Panc1 (cell line): ENCODE results near the gene HSD3B2. TPM values are rescaled to one million over a fixed set of nuclear protein-coding genes. Genes with fewer than 3 reads are reported as not detected.

Source experiments
- ATAC-seq: fragments of 200-7000 bp; cut with Tn5 transposase; 2 replicates; pipeline ENCODE4 v1.9.1; 2020; ENCODE audit warnings: mild to moderate bottlenecking, moderate library complexity
- BruUV-seq: library from RNA; stranded (reverse); fragments of 400-500 nt; replicated peaks from 2 replicates; lab custom pipeline; 2021; lab: Mats Ljungman, UMichigan
- CTCF ChIA-PET: fragments of 300-600 bp; sonication (Branson Sonifier 250); formaldehyde crosslinking; loops from one replicate; lab custom pipeline; 2022; ENCODE audit warnings: antibody characterized with exemption; lab: Charles Lee
- POLR2A ChIA-PET: fragments of 300-600 bp; sonication (Branson Sonifier 250); formaldehyde crosslinking; loops from one replicate; lab custom pipeline; 2022; ENCODE audit warnings: antibody characterized with exemption; lab: Charles Lee
- DNase-seq: peaks from one replicate; pipeline ENCODE4 v3.0.0-alpha.2; 2010; ENCODE audit warnings: low read depth, low spot score
- H3K27ac ChIP-seq: 2 replicates; pipeline ENCODE4 v1.5.1; 2011; ENCODE audit warnings: mild to moderate bottlenecking, low read length, inconsistent platforms
- H3K27me3 ChIP-seq: fragments of 200-500 bp; sonication (Bioruptor generic); 2 replicates; pipeline ENCODE4 v1.6.0; 2014; ENCODE audit warnings: low read length, inconsistent platforms; ENCODE audit not compliant: control insufficient read depth, insufficient read depth
- H3K36me3 ChIP-seq: fragments of 200-500 bp; sonication (Bioruptor generic); 2 replicates; pipeline ENCODE4 v1.5.1; 2014; ENCODE audit warnings: inconsistent platforms, mild to moderate bottlenecking, low read length, moderate library complexity; ENCODE audit not compliant: control insufficient read depth, insufficient read depth
- H3K4me1 ChIP-seq: 2 replicates; pipeline ENCODE4 v1.5.1; 2011; ENCODE audit warnings: inconsistent platforms, mild to moderate bottlenecking, low read length, moderate library complexity; ENCODE audit not compliant: control insufficient read depth, insufficient read depth
- H3K4me3 ChIP-seq, 2 experiments: 2 replicates each; pipeline ENCODE4 v1.5.1; 2011 to 2012; ENCODE audit warnings: low read depth in 2 of 2, low read length in 2 of 2, mild to moderate bottlenecking in 2 of 2, inconsistent platforms in 1 of 2, moderate library complexity in 1 of 2
- H3K9me3 ChIP-seq: fragments of 200-500 bp; sonication (Bioruptor generic); 2 replicates; pipeline ENCODE4 v1.5.1; 2014; ENCODE audit warnings: low read depth, mild to moderate bottlenecking, inconsistent platforms, low read length, moderate library complexity; ENCODE audit not compliant: control insufficient read depth, insufficient read depth
- POLR2AphosphoS5 ChIP-seq: IDR thresholded peaks from 2 replicates; pipeline ENCODE4 v1.6.1; 2012; ENCODE audit warnings: mild to moderate bottlenecking, low read depth, low read length, moderate library complexity
- SIN3A ChIP-seq: IDR thresholded peaks from 2 replicates; pipeline ENCODE4 v1.6.1; 2012; ENCODE audit warnings: low read depth, mild to moderate bottlenecking, low read length, moderate library complexity, borderline replicate concordance; ENCODE audit not compliant: insufficient read depth
- TCF7L2 ChIP-seq: IDR thresholded peaks from 2 replicates; pipeline ENCODE4 v1.6.1; 2011; ENCODE audit warnings: mild to moderate bottlenecking, low read depth, low read length, inconsistent platforms
- in situ Hi-C: cut with HindIII; loops from 2 replicates; pipeline ENCODE4 v1.10.0; 2016; ENCODE audit warnings: low sequenced_read_pairs, low pct_unique_long_range_greater_than_20kb
- intact Hi-C: fragments of 100-400 bp; cut with micrococcal nuclease; formaldehyde crosslinking; loops from one replicate; pipeline ENCODE4 v1.10.0; 2022; ENCODE audit not compliant: unreplicated experiment
- total RNA-seq: library from RNA; stranded (reverse); gene quantifications from one replicate; pipeline ENCODE4 v1.2.1, GENCODE V29; 2021; ENCODE audit not compliant: unreplicated experiment
- TF ChIP-seq, protein P1 (sequence below), 2 experiments: IDR thresholded peaks; 2 replicates each; pipeline ENCODE4 v1.6.1; 2011 to 2012; ENCODE audit warnings: low read depth in 2 of 2, control low read depth in 1 of 2, low read length in 1 of 2, mild to moderate bottlenecking in 1 of 2, moderate library complexity in 1 of 2; ENCODE audit not compliant: insufficient read depth in 1 of 2
- TF ChIP-seq, protein P2 (sequence below): fragments of 450-650 bp; IDR thresholded peaks from 2 replicates; pipeline ENCODE4 v1.5.1; 2017; ENCODE audit warnings: mild to moderate bottlenecking

The HSD3B2 gene
- total RNA-seq, 1 experiment from 2014 or later = 1.2 TPM

DNA sequence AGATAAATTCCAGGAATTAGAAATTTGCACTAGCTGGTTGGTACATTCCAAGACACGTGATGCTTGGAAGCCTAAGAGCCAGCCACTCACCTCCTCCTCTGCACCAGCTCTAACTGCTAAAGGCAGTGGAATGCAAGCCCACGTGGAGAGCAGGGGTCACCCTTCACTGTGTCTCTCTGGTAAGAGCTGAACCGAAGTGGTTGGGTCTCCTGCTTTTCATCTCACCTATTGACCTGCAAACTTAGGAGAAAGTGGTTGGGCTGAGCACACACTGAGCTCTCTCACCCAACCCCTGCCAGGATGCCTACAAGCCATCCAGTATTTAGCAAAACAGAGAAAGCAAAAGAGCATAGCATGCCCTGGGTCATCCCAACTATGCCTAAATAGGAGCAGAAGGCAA, 27.1 kb upstream of the HSD3B2 start:
- Histone ChIP-seq H3K4me3 (no peak overlapping the region), H3K4me1 (no peaks in the 10 kb centered on the region), H3K27ac (no peak overlapping the region), H3K27me3 (no peaks in the 10 kb centered on the region), H3K9me3 (no peaks in the 10 kb centered on the region), H3K36me3 (no peaks in the 10 kb centered on the region)
- intact Hi-C loops = no loop called here
- BruUV-seq = no TSS peak
- DNase-seq (no peak), ATAC-seq (no peak)
- in situ Hi-C loops = no loop called here
- ChIA-PET POLR2A (no interaction called here), CTCF (no interaction called here)
- TF ChIP-seq, protein P1, sequence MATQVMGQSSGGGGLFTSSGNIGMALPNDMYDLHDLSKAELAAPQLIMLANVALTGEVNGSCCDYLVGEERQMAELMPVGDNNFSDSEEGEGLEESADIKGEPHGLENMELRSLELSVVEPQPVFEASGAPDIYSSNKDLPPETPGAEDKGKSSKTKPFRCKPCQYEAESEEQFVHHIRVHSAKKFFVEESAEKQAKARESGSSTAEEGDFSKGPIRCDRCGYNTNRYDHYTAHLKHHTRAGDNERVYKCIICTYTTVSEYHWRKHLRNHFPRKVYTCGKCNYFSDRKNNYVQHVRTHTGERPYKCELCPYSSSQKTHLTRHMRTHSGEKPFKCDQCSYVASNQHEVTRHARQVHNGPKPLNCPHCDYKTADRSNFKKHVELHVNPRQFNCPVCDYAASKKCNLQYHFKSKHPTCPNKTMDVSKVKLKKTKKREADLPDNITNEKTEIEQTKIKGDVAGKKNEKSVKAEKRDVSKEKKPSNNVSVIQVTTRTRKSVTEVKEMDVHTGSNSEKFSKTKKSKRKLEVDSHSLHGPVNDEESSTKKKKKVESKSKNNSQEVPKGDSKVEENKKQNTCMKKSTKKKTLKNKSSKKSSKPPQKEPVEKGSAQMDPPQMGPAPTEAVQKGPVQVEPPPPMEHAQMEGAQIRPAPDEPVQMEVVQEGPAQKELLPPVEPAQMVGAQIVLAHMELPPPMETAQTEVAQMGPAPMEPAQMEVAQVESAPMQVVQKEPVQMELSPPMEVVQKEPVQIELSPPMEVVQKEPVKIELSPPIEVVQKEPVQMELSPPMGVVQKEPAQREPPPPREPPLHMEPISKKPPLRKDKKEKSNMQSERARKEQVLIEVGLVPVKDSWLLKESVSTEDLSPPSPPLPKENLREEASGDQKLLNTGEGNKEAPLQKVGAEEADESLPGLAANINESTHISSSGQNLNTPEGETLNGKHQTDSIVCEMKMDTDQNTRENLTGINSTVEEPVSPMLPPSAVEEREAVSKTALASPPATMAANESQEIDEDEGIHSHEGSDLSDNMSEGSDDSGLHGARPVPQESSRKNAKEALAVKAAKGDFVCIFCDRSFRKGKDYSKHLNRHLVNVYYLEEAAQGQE (IDR thresholded peaks at IDR 0.05; ENCODE audit: insufficient read depth in 1 of 2, low read depth in 2 of 2, low read length in 1 of 2) = no peak
- TF ChIP-seq, protein P2, sequence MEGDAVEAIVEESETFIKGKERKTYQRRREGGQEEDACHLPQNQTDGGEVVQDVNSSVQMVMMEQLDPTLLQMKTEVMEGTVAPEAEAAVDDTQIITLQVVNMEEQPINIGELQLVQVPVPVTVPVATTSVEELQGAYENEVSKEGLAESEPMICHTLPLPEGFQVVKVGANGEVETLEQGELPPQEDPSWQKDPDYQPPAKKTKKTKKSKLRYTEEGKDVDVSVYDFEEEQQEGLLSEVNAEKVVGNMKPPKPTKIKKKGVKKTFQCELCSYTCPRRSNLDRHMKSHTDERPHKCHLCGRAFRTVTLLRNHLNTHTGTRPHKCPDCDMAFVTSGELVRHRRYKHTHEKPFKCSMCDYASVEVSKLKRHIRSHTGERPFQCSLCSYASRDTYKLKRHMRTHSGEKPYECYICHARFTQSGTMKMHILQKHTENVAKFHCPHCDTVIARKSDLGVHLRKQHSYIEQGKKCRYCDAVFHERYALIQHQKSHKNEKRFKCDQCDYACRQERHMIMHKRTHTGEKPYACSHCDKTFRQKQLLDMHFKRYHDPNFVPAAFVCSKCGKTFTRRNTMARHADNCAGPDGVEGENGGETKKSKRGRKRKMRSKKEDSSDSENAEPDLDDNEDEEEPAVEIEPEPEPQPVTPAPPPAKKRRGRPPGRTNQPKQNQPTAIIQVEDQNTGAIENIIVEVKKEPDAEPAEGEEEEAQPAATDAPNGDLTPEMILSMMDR = no peak
- TF ChIP-seq TCF7L2 (no peak), SIN3A (no peak), POLR2AphosphoS5 (no peak)

DNA sequence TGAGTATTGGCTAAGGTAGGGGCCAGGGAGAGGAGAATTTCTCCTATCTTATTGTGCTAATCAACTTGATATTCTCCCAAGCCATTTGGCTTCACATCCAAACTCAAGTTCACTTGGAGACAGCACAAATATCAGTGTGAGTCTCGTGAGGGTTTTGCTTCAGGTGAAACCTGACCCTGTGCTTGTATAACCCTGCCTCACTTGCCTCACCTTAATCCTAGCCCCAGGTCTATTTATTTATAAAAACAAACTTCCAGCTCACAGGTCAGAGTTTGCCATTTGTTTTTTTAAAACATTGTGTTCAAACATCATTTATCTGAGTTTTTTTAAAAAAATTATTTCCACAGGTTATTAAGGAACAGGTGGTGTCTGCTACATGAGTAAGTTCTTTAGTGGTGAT, 26.5 kb upstream of the HSD3B2 start:
- no TSS peak for BruUV-seq
- Histone ChIP-seq H3K4me1 (no peaks in the 10 kb centered on the region), H3K27me3 (no peaks in the 10 kb centered on the region), H3K27ac (no peak overlapping the region), H3K36me3 (no peaks in the 10 kb centered on the region), H3K9me3 (no peaks in the 10 kb centered on the region), H3K4me3 (no peak overlapping the region)
- in situ Hi-C loops (no loop called here), intact Hi-C loops (no loop called here)
- DNase-seq (no peak), ATAC-seq (no peak)
- ChIA-PET CTCF (no interaction called here), POLR2A (interaction anchor here (0.7 kb wide), 1 partner anchor 8 kb away, joined by 3 read pairs; no protein-coding TSS in a partner anchor)
- TF ChIP-seq, protein P2 = no peak
- TF ChIP-seq POLR2AphosphoS5 = no peak
- no peak for TF ChIP-seq TCF7L2
- TF ChIP-seq, protein P1 (IDR thresholded peaks at IDR 0.05; ENCODE audit: insufficient read depth in 1 of 2, low read depth in 2 of 2, low read length in 1 of 2) = no peak
- no peak for TF ChIP-seq SIN3A
